ENCODE measurements around the gene GALNT5.
A peak's percentile ranks its signal among the peaks of the same experiment; 100 is the strongest.

Gene GALNT5

GRCh38 chr2:157321466-157321865 is 64.0 kb downstream of the GALNT5 start:
- no peak for DNase-seq (ENCODE audit: low spot score)
- H3K4me3 ChIP-seq = no peak overlapping the region
- TF ChIP-seq CTCF (IDR thresholded peaks at IDR 0.05) = no peak
- H3K27ac ChIP-seq = no peak overlapping the region

GRCh38 chr2:157322432-157322831 is 64.9 kb downstream of the GALNT5 start:
- Histone ChIP-seq H3K4me3 (no peak overlapping the region), H3K27ac (no peak overlapping the region)
- DNase-seq (ENCODE audit: low spot score) = no peak
- TF ChIP-seq CTCF (IDR thresholded peaks at IDR 0.05) = no peak

GRCh38 chr2:157324331-157324843 is 66.9 kb downstream of the GALNT5 start:
- no peak for DNase-seq (ENCODE audit: low spot score)
- TF ChIP-seq CTCF (IDR thresholded peaks at IDR 0.05) = no peak
- H3K27ac ChIP-seq = no peak overlapping the region
- H3K4me3 ChIP-seq = no peak overlapping the region

- H3K27ac ChIP-seq = no peak within 1 kb of the TSS
- DNase-seq (ENCODE audit: low spot score) = no peak
- H3K4me3 ChIP-seq = no peak within 1 kb of the TSS
- no peak for TF ChIP-seq CTCF (IDR thresholded peaks at IDR 0.05)
These were observed 68.3 kb downstream of the GALNT5 start, which contains the start of gene ERMN for GRCh38 chr2:157325786-157326185. TSS of gene ERMN (minus strand) at chr2:157325824. CDS start at chr2:157325642, 182 bp downstream.

- H3K27ac ChIP-seq = no peak overlapping the region
- no peak for TF ChIP-seq CTCF (IDR thresholded peaks at IDR 0.05)
- no peak for DNase-seq (ENCODE audit: low spot score)
- H3K4me3 ChIP-seq = no peak overlapping the region
These were observed 69.2 kb downstream of the GALNT5 start for GRCh38 chr2:157326698-157327097.

- Histone ChIP-seq H3K27ac (no peak overlapping the region), H3K4me3 (no peak overlapping the region)
- no peak for TF ChIP-seq CTCF (IDR thresholded peaks at IDR 0.05)
- DNase-seq (ENCODE audit: low spot score) = no peak
These were observed 69.7 kb downstream of the GALNT5 start for GRCh38 chr2:157327200-157327599.

- no peak overlapping the region for H3K27ac ChIP-seq
These were observed 70.4 kb downstream of the GALNT5 start for GRCh38 chr2:157327621-157328500.

More at GRCh38 chr2:157327621-157328500, 70.4 kb downstream of the GALNT5 start:
- peak; percentile 76 for TF ChIP-seq CTCF (IDR thresholded peaks at IDR 0.05)
- H3K4me3 ChIP-seq = peak overlapping the region; percentile 43
- DNase-seq (ENCODE audit: low spot score) = peak; percentile 81

Measured in coronary artery (tissue), 2 donors.